ENCODE results near the gene MYH7.

GRCh38 chr14:23396781-23397407 lies 38.6 kb downstream of the MYH7 start:
- TF ChIP-seq CTCF (conservative IDR thresholded peaks at IDR 0.05; ENCODE audit: low read depth, low read length) (no peak), EZH2 (IDR thresholded peaks at IDR 0.05; ENCODE audit: borderline replicate concordance, low read depth, low read length, poor library complexity, severe bottlenecking) (no peak)
